LNCAP (cell line): ENCODE data around the gene M6PR.

ENCODE experiments used
- TF ChIP-seq, protein P1 (sequence below): fragments of 450-650 bp; IDR thresholded peaks from 2 replicates; pipeline ENCODE4 v1.5.1; 2017; ENCODE audit warnings: mild to moderate bottlenecking

The M6PR gene

DNA sequence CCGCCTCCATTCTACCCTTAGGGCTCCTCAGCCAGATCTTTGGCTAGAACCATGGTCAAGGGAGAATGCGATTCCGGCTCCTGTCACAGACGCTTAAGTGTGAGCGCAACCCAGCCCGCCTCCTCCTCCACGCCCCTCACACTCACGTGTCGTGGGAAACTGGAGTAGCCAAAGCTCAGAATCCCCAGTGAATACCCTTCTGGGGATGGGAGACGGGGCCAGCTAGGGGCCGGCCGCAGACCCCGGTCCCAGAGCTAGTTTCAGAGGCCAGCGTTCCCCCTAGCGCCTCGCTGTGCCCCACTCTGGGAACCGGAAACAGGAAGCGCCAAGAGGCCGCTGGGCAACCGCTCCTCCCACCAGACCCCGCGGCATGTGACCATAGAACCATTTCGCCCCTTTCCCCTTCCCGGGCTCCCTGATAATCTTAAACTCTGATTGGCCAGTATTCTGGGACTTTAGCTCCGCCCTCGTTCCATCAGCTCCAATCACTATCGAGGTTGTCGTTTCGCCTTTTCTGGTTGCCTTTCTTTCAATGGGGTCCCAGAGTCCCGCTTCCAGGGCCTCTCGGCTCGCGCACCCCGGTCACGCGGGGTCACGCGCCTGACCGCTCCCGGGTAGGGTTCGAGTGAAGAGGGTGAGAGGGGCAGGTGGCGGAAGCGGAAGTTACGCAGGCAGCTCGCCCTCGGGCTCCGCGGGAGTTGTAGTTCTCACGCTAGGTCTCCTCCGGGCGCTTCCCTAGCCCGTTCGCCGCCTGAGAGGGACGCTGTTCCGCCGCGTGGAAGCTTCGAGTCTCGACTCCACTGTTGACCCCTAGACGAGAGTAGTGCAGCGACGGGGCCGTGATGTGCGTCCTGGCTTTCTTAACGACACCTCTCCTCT is at the start of gene M6PR:
TSS of gene M6PR (minus strand) at position 304 of the 879 bp plus-strand sequence. CDS start 3,241 bp downstream, outside the sequence.
- TF ChIP-seq, protein P1, sequence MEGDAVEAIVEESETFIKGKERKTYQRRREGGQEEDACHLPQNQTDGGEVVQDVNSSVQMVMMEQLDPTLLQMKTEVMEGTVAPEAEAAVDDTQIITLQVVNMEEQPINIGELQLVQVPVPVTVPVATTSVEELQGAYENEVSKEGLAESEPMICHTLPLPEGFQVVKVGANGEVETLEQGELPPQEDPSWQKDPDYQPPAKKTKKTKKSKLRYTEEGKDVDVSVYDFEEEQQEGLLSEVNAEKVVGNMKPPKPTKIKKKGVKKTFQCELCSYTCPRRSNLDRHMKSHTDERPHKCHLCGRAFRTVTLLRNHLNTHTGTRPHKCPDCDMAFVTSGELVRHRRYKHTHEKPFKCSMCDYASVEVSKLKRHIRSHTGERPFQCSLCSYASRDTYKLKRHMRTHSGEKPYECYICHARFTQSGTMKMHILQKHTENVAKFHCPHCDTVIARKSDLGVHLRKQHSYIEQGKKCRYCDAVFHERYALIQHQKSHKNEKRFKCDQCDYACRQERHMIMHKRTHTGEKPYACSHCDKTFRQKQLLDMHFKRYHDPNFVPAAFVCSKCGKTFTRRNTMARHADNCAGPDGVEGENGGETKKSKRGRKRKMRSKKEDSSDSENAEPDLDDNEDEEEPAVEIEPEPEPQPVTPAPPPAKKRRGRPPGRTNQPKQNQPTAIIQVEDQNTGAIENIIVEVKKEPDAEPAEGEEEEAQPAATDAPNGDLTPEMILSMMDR: peak; percentile 60

DNA sequence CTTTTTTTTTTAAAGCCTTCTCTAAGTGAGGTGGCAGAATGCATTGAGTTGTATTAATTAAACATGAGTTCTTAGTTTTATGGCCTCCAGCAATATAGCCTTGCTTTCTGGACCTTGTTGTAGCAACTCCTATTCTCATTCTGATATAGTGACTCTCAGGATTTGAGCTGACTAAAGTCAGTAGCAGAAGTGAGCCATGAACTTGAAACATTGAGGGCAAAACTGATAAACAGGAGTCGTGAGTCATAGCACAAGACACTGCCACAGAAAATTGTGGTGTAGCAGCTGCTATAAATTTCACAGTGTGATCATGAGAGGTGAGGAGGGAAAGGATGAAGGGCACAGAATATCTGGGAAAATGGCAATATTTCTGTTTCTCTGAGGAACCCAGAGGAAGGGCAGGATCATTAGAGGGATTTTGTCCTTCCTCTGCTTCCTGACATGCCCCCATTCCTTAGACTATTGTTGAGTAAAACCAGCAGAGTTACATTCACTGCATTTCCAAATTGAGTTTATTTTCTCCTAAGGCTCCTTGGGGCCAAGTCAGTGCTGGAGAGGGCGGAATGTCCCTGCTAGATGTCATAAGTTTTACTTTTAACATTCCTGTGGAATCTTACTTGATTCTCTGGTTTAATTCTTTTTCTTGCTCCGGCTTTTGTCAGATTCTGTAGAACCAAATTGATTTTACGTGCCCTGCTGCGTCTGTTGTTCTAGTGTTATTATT is 47.4 kb upstream of the M6PR start:
- TF ChIP-seq, protein P1: no peak

DNA sequence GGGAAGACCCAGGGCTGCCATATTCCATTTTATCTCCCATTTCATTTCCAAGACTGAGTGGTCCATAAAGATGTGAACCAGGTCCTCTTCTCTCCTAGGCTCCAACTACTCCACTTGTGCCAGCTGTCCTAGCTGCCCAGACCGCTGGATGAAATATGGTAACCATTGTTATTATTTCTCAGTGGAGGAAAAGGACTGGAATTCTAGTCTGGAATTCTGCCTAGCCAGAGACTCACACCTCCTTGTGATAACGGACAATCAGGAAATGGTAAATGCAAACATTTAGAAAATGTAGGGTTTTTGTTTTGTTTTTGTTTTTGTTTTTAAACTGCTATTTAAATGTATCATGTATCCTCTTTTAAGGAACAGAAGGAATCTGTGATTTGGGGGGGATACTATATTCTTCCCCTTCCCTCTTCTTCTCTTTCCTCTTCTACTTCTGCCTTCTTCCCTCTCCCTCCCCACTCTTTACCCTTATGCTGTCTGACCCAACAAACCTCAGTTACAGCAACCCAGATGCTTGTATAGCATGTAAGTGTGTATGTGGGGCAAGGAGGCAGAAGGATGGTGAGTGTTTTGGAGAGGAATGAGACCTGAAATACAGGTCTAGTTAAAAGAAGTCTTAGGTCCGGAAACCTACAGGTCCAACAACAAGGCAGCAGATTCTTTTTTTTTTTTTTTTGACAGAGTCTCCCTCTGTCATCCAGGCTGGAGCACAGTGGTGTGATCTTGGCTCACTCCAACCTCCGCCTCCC is 45.8 kb upstream of the M6PR start:
- TF ChIP-seq, protein P1: no peak

DNA sequence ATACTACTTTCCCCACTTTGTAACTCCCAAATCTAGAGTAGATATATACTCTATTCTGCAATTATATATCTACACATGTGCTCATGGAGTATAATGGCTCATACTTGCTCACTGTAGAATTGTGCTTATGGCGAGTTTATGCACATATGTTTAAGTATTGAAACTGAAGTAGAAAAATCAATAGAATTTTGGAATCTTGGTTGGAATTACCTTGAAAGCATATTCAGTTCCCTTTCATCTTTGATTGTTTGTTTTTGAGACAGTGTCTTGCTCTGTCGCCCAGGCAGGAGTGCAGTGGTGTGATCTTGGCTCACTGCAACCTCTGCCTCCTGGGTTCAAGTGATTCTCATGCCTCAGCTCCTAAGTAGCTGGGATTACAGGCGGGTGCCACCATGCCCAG is 44.4 kb upstream of the M6PR start:
- TF ChIP-seq, protein P1: no peak

DNA sequence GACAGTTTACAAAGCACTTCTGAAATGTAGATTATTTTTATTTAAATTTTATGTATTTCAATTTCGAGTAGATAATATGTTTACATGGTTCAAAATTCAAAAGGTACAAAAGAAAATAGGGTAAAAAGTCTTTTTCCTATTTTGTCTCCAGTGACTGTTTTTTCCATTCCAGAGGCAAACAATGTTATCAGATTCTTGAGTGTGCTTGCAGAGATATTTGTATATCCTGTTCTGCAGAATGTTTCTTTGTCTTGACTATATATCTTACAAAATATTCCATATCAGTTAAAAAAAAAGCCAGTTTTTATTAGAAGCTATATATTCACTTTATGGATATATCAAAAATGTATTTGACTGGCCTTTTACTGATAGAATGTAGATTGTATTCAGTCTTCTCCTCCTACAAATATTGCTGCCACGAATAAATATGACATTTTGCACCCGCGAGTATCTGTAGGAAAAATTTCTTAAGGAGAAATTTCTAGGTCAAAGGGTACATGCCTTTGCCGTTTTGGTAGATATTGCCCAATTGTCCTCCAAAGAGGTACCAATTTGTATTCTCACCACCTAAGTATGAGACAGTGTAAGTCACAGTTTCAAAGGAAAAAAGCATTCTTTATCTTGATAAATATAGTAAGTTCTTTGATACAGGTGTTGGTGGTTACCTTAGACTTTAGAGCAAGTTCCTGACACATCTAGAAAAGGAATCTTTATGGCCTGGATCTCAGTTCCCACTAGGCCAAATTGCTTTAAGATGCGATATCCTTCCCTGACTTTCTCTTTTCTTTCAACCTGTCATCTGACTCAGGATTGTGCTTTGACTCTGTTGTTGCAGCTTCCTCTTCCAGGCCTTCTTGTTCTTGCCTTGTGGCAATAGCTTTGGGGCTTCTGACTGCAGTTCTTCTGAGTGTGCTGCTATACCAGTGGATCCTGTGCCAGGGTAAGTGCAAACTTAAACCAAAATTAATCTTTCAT is 42.2 kb upstream of the M6PR start:
- TF ChIP-seq, protein P1: no peak

DNA sequence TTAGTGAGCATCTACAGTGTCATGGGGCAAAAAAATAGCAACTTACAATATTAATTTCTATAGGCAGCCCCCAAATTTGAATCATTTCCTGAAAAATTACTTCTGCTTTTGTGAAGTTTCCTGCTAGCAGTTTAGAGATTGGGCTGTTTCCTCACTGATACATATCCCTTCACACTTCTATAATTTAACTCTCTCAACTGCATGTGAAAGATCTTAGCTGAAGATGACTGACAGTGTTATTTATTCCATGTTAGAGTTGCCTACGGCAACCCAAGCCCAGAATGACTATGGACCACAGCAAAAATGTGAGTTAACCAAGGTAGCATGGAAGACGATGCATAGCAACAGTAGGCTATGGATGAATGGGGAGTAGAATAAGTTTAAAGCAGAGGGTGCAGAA is 40.0 kb upstream of the M6PR start, which contains the start of gene KLRG1:
TSS of gene KLRG1 (plus strand) at position 134 of the 400 bp plus-strand sequence. CDS start at position 224, 90 bp downstream.
- TF ChIP-seq, protein P1: no peak
